ENCODE data around the gene FYB1.
"Not testable (repeated sequence)": the region's sequence is repeated elsewhere in the genome, so short reads cannot be mapped to it uniquely, and the experiment has no call there.

The FYB1 gene

GRCh38 chr5:39219437-39219836 lies at the start of gene FYB1:
Gene FYB1, minus strand, starts transcription at chr5:39219563. Its CDS starts 16,603 bp downstream, at chr5:39202960.
- peak in 17 of 51 donors; percentile 1 to 40 (median 18) for DNase-seq

GRCh38 chr5:39267186-39267585 lies 47.8 kb upstream of the FYB1 start:
- no peak for DNase-seq

GRCh38 chr5:39266442-39266841 lies 47.1 kb upstream of the FYB1 start:
- no peak for DNase-seq

GRCh38 chr5:39264528-39264927 lies 45.2 kb upstream of the FYB1 start:
- DNase-seq, result no peak

- no peak for DNase-seq
Measured at GRCh38 chr5:39262981-39263380, 43.6 kb upstream of the FYB1 start.

- no peak for DNase-seq
Measured at GRCh38 chr5:39260095-39260494, 40.7 kb upstream of the FYB1 start.

- DNase-seq, result no peak
Measured at GRCh38 chr5:39257554-39257953, 38.2 kb upstream of the FYB1 start.

GRCh38 chr5:39256477-39257235 lies 37.3 kb upstream of the FYB1 start:
- DNase-seq, result no peak

GRCh38 chr5:39255406-39255805 lies 36.0 kb upstream of the FYB1 start:
- no peak for DNase-seq

- no peak for DNase-seq
Measured at GRCh38 chr5:39254671-39255070, 35.3 kb upstream of the FYB1 start.

- DNase-seq, result no peak
Measured at GRCh38 chr5:39253196-39253595, 33.8 kb upstream of the FYB1 start.

GRCh38 chr5:39249564-39250274 lies 30.4 kb upstream of the FYB1 start:
- no peak for DNase-seq

- DNase-seq, result no peak
Measured at GRCh38 chr5:39249069-39249468, 29.7 kb upstream of the FYB1 start.

GRCh38 chr5:39240750-39241149 lies 21.4 kb upstream of the FYB1 start:
- DNase-seq, result no peak

- no peak for DNase-seq
Measured at GRCh38 chr5:39238366-39239105, 19.2 kb upstream of the FYB1 start.

- no peak for DNase-seq
Measured at GRCh38 chr5:39236718-39237117, 17.4 kb upstream of the FYB1 start.

GRCh38 chr5:39235648-39236047 lies 16.3 kb upstream of the FYB1 start:
- DNase-seq, result no peak

GRCh38 chr5:39234494-39234893 lies 15.1 kb upstream of the FYB1 start:
- DNase-seq, result not testable (repeated sequence)

GRCh38 chr5:39233783-39234182 lies 14.4 kb upstream of the FYB1 start:
- DNase-seq, result no peak

GRCh38 chr5:39231705-39232525 lies 12.6 kb upstream of the FYB1 start:
- no peak for DNase-seq

GRCh38 chr5:39228596-39228995 lies 9.2 kb upstream of the FYB1 start:
- no peak for DNase-seq

All from hypothalamus (tissue), 51 donors.